Hepatocyte (in vitro differentiated cells): ENCODE data around the gene CRK. TPM values are rescaled to one million over a fixed set of nuclear protein-coding genes. Genes with fewer than 3 reads are reported as not detected.
A peak's percentile ranks its signal among the peaks of the same experiment; 100 is the strongest.
"Not testable (repeated sequence)": the region's sequence is repeated elsewhere in the genome, so short reads cannot be mapped to it uniquely, and the experiment has no call there.

ENCODE experiments used
- DNase-seq: peaks from one replicate; pipeline ENCODE4 v3.0.0-alpha.2; 2016; ENCODE audit warnings: low spot score
- H2AFZ ChIP-seq: fragments of 200-600 bp; sonication (generic); 2 replicates; pipeline ENCODE4 v1.6.0; 2016; ENCODE audit warnings: antibody characterized with exemption, mild to moderate bottlenecking
- H3K27ac ChIP-seq: fragments of 200-600 bp; sonication (generic); 2 replicates; pipeline ENCODE4 v1.5.1; 2016; ENCODE audit warnings: mild to moderate bottlenecking
- H3K27me3 ChIP-seq: fragments of 200-600 bp; sonication (generic); 2 replicates; pipeline ENCODE4 v1.6.1; 2016
- H3K36me3 ChIP-seq: fragments of 200-600 bp; sonication (generic); replicated peaks from 2 replicates; pipeline ENCODE4 v1.5.1; 2016; ENCODE audit warnings: low read depth; ENCODE audit not compliant: insufficient read depth
- H3K4me1 ChIP-seq: fragments of 200-600 bp; sonication (generic); 2 replicates; pipeline ENCODE4 v1.5.1; 2016; ENCODE audit warnings: mild to moderate bottlenecking, moderate library complexity; ENCODE audit not compliant: insufficient read depth
- H3K4me2 ChIP-seq: fragments of 200-600 bp; sonication (generic); 2 replicates; pipeline ENCODE4 v1.6.0; 2016
- H3K4me3 ChIP-seq: fragments of 200-600 bp; sonication (generic); 2 replicates; pipeline ENCODE4 v1.5.1; 2016; ENCODE audit warnings: mild to moderate bottlenecking
- H3K79me2 ChIP-seq: fragments of 200-600 bp; sonication (generic); 2 replicates; pipeline ENCODE4 v1.6.0; 2017; ENCODE audit warnings: mild to moderate bottlenecking
- H3K9me2 ChIP-seq: fragments of 200-600 bp; sonication (generic); replicated peaks from 2 replicates; pipeline ENCODE4 v1.6.0; 2017; ENCODE audit warnings: mild to moderate bottlenecking; ENCODE audit not compliant: insufficient read depth
- H3K9me3 ChIP-seq: fragments of 200-600 bp; sonication (generic); 2 replicates; pipeline ENCODE4 v1.5.1; 2016; ENCODE audit warnings: low read depth, mild to moderate bottlenecking
- H4K20me1 ChIP-seq: fragments of 200-600 bp; sonication (generic); 2 replicates; pipeline ENCODE4 v1.6.0; 2016; ENCODE audit warnings: mild to moderate bottlenecking; ENCODE audit not compliant: insufficient read depth, poor library complexity, severe bottlenecking
- CTCF ChIP-seq: fragments of 200-600 bp; sonication (generic); IDR thresholded peaks from 2 replicates; pipeline ENCODE4 v1.5.1; 2016; ENCODE audit warnings: antibody characterized with exemption, mild to moderate bottlenecking; ENCODE audit not compliant: poor library complexity
- EZH2 ChIP-seq: fragments of 200-600 bp; sonication (generic); IDR thresholded peaks from 2 replicates; pipeline ENCODE4 v1.6.1; 2016; ENCODE audit warnings: antibody characterized with exemption, mild to moderate bottlenecking, borderline replicate concordance
- EZH2phosphoT487 ChIP-seq: fragments of 200-600 bp; sonication (generic); IDR thresholded peaks from one replicate; pipeline ENCODE4 v1.6.1; 2018; ENCODE audit warnings: antibody characterized with exemption, mild to moderate bottlenecking, low read depth, moderate library complexity; ENCODE audit not compliant: unreplicated experiment, severe bottlenecking
- WGBS: methylation state at CpG from one replicate; pipeline ENCODE4 v1.1.6; 2016; ENCODE audit warnings: low lambda C conversion rate; ENCODE audit errors: missing lambda C conversion rate; 5-methylcytosine and 5-hydroxymethylcytosine counted together
- polyA plus RNA-seq: library from polyadenylated mRNA; unstranded; fragments of >200 nt; fragmentation: Nextera tagmentation; extraction: Ambion mirVana; gene quantifications from 2 replicates; pipeline ENCODE4 v1.2.1, GENCODE V29; 2016
- total RNA-seq: library from RNA; depleted of rRNA; stranded (reverse); fragments of >200 nt; gene quantifications from 2 replicates; pipeline ENCODE4 v1.2.3, GENCODE V29; 2014

The CRK gene
- total and polyA plus RNA-seq, 2 experiments from 2014 or later, result 66.5 to 72.1 TPM

GRCh38 chr17:1455291-1455796 is 688 bp downstream of the CRK start:
- Histone ChIP-seq H3K9me3 (no peaks in the 10 kb centered on the region), H3K4me2 (peak overlapping the region; percentile 82), H4K20me1 (peaks cover 46% of the 10 kb centered on the region), H3K27me3 (no peaks in the 10 kb centered on the region), H3K79me2 (peaks cover 55% of the 10 kb centered on the region), H3K4me3 (peak overlapping the region; percentile 74), H3K4me1 (peaks cover 11% of the 10 kb centered on the region), H3K36me3 (no peaks in the 10 kb centered on the region), H2AFZ (peak overlapping the region; percentile 26), H3K27ac (peak overlapping the region; percentile 96), H3K9me2 (no peaks in the 10 kb centered on the region)
- DNase-seq, result peak; percentile 86
- TF ChIP-seq CTCF (peak; percentile 41), EZH2phosphoT487 (no peak)
- WGBS, result 2% methylated on average over 23 of the region's 31 CpGs

- H4K20me1 ChIP-seq, result peaks cover 51% of the 10 kb centered on the region
Observed at GRCh38 chr17:1454541-1454940, 1.5 kb downstream of the CRK start.

GRCh38 chr17:1453694-1454093 is 2.3 kb downstream of the CRK start:
- H3K4me2 ChIP-seq, result peak overlapping the region; percentile 82
- H3K79me2 ChIP-seq, result peaks cover 71% of the 10 kb centered on the region
- H2AFZ ChIP-seq, H3K27ac ChIP-seq, H3K27me3 ChIP-seq, H3K4me3 ChIP-seq, H3K9me2 ChIP-seq, H3K9me3 ChIP-seq, DNase-seq, H3K36me3 ChIP-seq: not testable (repeated sequence)
- peaks cover 14% of the 10 kb centered on the region for H3K4me1 ChIP-seq
- H4K20me1 ChIP-seq, result peaks cover 59% of the 10 kb centered on the region
- WGBS, result 91% methylated on average over 11 of the region's 11 CpGs

More at GRCh38 chr17:1454541-1454940, 1.5 kb downstream of the CRK start:
- no peak for DNase-seq
- peaks cover 62% of the 10 kb centered on the region for H3K79me2 ChIP-seq
- no peaks in the 10 kb centered on the region for H3K36me3 ChIP-seq
- H3K27me3 ChIP-seq, result no peaks in the 10 kb centered on the region
- no peaks in the 10 kb centered on the region for H3K9me2 ChIP-seq
- H3K9me3 ChIP-seq, result no peaks in the 10 kb centered on the region
- peak overlapping the region; percentile 82 for H3K4me2 ChIP-seq
- WGBS, result 89% methylated on average over 9 of the region's 9 CpGs
- H3K4me3 ChIP-seq, result peak overlapping the region; percentile 74
- H2AFZ ChIP-seq, result no peak overlapping the region
- peaks cover 11% of the 10 kb centered on the region for H3K4me1 ChIP-seq
- TF ChIP-seq CTCF (no peak), EZH2phosphoT487 (no peak), EZH2 (no peak)
- H3K27ac ChIP-seq, result peak overlapping the region; percentile 96

- Histone ChIP-seq H2AFZ (no peak overlapping the region), H3K4me1 (peaks cover 14% of the 10 kb centered on the region), H3K9me2 (no peaks in the 10 kb centered on the region), H3K4me2 (no peak overlapping the region), H3K27ac (no peak overlapping the region), H3K9me3 (no peaks in the 10 kb centered on the region), H3K36me3 (no peaks in the 10 kb centered on the region), H3K4me3 (no peak overlapping the region), H3K27me3 (no peaks in the 10 kb centered on the region), H3K79me2 (peaks cover 79% of the 10 kb centered on the region), H4K20me1 (peaks cover 68% of the 10 kb centered on the region)
- WGBS, result 92% methylated on average over 5 of the region's 5 CpGs
- DNase-seq, result no peak
- TF ChIP-seq CTCF (no peak), EZH2 (no peak), EZH2phosphoT487 (no peak)
Observed at GRCh38 chr17:1452836-1453235, 3.2 kb downstream of the CRK start.

GRCh38 chr17:1450261-1450660 is 5.8 kb downstream of the CRK start:
- H3K4me1 ChIP-seq, result peaks cover 14% of the 10 kb centered on the region
- not testable (repeated sequence) for H3K4me2 ChIP-seq, DNase-seq, H3K36me3 ChIP-seq, H2AFZ ChIP-seq, H3K27me3 ChIP-seq, H3K9me2 ChIP-seq, H3K4me3 ChIP-seq, H3K27ac ChIP-seq, H3K9me3 ChIP-seq
- peaks cover 94% of the 10 kb centered on the region for H4K20me1 ChIP-seq
- peaks cover 99% of the 10 kb centered on the region for H3K79me2 ChIP-seq
- WGBS, result 97% methylated on average over 21 of the region's 21 CpGs
